GM12891 (cell line): Measurements from ENCODE around the gene ADAMTS8. TPM values are rescaled to one million over a fixed set of nuclear protein-coding genes. Genes with fewer than 3 reads are reported as not detected.

Experiments used
- DNase-seq: peaks from one replicate; pipeline ENCODE4 v3.0.0; 2011; ENCODE audit warnings: low spot score; ENCODE audit not compliant: insufficient read length
- FAIRE-seq: peaks from 2 replicates; lab custom pipeline; 2011; peaks lifted over from hg19 to GRCh38; lab: Jason Lieb, UNC
- PAX5 ChIP-seq: IDR thresholded peaks from 2 replicates; pipeline ENCODE4 v1.6.1; 2011; ENCODE audit warnings: low read length, moderate library complexity, mild to moderate bottlenecking; ENCODE audit not compliant: insufficient read depth, severe bottlenecking
- POLR2A ChIP-seq: IDR thresholded peaks from 2 replicates; pipeline ENCODE4 v1.6.1; 2011; ENCODE audit warnings: low read depth, low read length, control low read depth
- POLR2AphosphoS5 ChIP-seq: IDR thresholded peaks from 2 replicates; pipeline ENCODE4 v1.6.1; 2011; ENCODE audit warnings: low read depth, low read length, control low read depth
- POU2F2 ChIP-seq: IDR thresholded peaks from 2 replicates; pipeline ENCODE4 v1.6.1; 2011; ENCODE audit warnings: low read depth, mild to moderate bottlenecking, control low read depth, low read length, moderate library complexity
- SPI1 ChIP-seq: IDR thresholded peaks from 2 replicates; pipeline ENCODE4 v1.6.1; 2011; ENCODE audit warnings: low read depth, low read length, control low read depth
- TAF1 ChIP-seq: IDR thresholded peaks from 2 replicates; pipeline ENCODE4 v1.6.1; 2011; ENCODE audit warnings: low read depth, low read length, control low read depth
- polyA plus RNA-seq: library from polyadenylated mRNA; unstranded; fragments of >200 nt; gene quantifications from one replicate; pipeline ENCODE4 v1.2.1, GENCODE V29; 2012; ENCODE audit warnings: low read depth, missing spikeins, inconsistent platforms; ENCODE audit not compliant: missing spikeins

Gene ADAMTS8
- not detected for polyA plus RNA-seq

- FAIRE-seq (no peak), DNase-seq (no peak)
- TF ChIP-seq PAX5 (no peak), POLR2AphosphoS5 (no peak), POU2F2 (no peak), SPI1 (no peak), TAF1 (no peak), POLR2A (no peak)
These were observed at the start of gene ADAMTS8 for GRCh38 chr11:130428316-130429119. ADAMTS8 (minus strand) TSS chr11:130428609; CDS start chr11:130428286, 323 bp downstream.

- DNase-seq (no peak), FAIRE-seq (no peak)
- TF ChIP-seq POU2F2, result no peak
These were observed 49.3 kb upstream of the ADAMTS8 start for GRCh38 chr11:130477586-130478203.

- TF ChIP-seq SPI1 (no peak), POLR2A (no peak), PAX5 (no peak), POLR2AphosphoS5 (no peak), TAF1 (no peak), POU2F2 (no peak)
- DNase-seq (no peak), FAIRE-seq (no peak)
These were observed 48.6 kb upstream of the ADAMTS8 start for GRCh38 chr11:130476922-130477491.

GRCh38 chr11:130476200-130476921 lies 48.0 kb upstream of the ADAMTS8 start:
- DNase-seq (no peak), FAIRE-seq (no peak)
- TF ChIP-seq POU2F2 (no peak), SPI1 (no peak), PAX5 (no peak), POLR2AphosphoS5 (no peak), TAF1 (no peak), POLR2A (no peak)

- no peak for TF ChIP-seq PAX5
- no peak for TF ChIP-seq POLR2A
- TF ChIP-seq SPI1, result no peak
- TF ChIP-seq POLR2AphosphoS5, result no peak
- no peak for TF ChIP-seq POU2F2
- TF ChIP-seq TAF1, result no peak
- DNase-seq, result no peak
- FAIRE-seq, result no peak
These were observed 47.1 kb upstream of the ADAMTS8 start for GRCh38 chr11:130475426-130476053.

- no peak for DNase-seq
- FAIRE-seq, result no peak
- TF ChIP-seq POU2F2 (no peak), POLR2AphosphoS5 (no peak), POLR2A (no peak), SPI1 (no peak), PAX5 (no peak), TAF1 (no peak)
These were observed 46.4 kb upstream of the ADAMTS8 start for GRCh38 chr11:130474637-130475400.

- no peak for DNase-seq
- TF ChIP-seq TAF1 (no peak), POLR2AphosphoS5 (no peak), SPI1 (no peak), PAX5 (no peak), POU2F2 (no peak), POLR2A (no peak)
- FAIRE-seq, result no peak
These were observed 45.5 kb upstream of the ADAMTS8 start for GRCh38 chr11:130473795-130474377.
